GM18873 (cell line): ENCODE data around the gene LEP.
"Not testable (repeated sequence)": the region's sequence is repeated elsewhere in the genome, so short reads cannot be mapped to it uniquely, and the experiment has no call there.

Experiments
- ATAC-seq: cut with Tn5 transposase; IDR thresholded peaks from one replicate; pipeline ENCODE4 v1.9.1; 2021; ENCODE audit warnings: mild to moderate bottlenecking, moderate library complexity, moderate number of reproducible peaks; ENCODE audit not compliant: unreplicated experiment, low FRiP score

The LEP gene

GRCh38 chr7:128210590-128211570 lies 30.2 kb upstream of the LEP start:
- ATAC-seq, result no peak

GRCh38 chr7:128211626-128212025 lies 29.5 kb upstream of the LEP start:
- no peak for ATAC-seq

GRCh38 chr7:128214463-128214862 lies 26.6 kb upstream of the LEP start:
- no peak for ATAC-seq

- no peak for ATAC-seq
These were observed 25.8 kb upstream of the LEP start for GRCh38 chr7:128215281-128215680.

- ATAC-seq, result no peak
These were observed 25.3 kb upstream of the LEP start for GRCh38 chr7:128215739-128216138.

GRCh38 chr7:128217030-128217805 lies 23.9 kb upstream of the LEP start:
- no peak for ATAC-seq

- ATAC-seq, result no peak
These were observed 23.0 kb upstream of the LEP start for GRCh38 chr7:128217967-128218652.

GRCh38 chr7:128219636-128220035 lies 21.4 kb upstream of the LEP start:
- no peak for ATAC-seq

- no peak for ATAC-seq
These were observed 19.1 kb upstream of the LEP start for GRCh38 chr7:128221929-128222403.

GRCh38 chr7:128226132-128226980 lies 14.7 kb upstream of the LEP start:
- ATAC-seq, result no peak

GRCh38 chr7:128227271-128227670 lies 13.8 kb upstream of the LEP start:
- no peak for ATAC-seq

GRCh38 chr7:128231021-128231420 lies 10.1 kb upstream of the LEP start:
- ATAC-seq, result no peak

- no peak for ATAC-seq
These were observed 9.4 kb upstream of the LEP start for GRCh38 chr7:128231677-128232076.

- ATAC-seq, result no peak
These were observed 7.6 kb upstream of the LEP start for GRCh38 chr7:128233471-128233870.

- ATAC-seq, result no peak
These were observed 6.5 kb upstream of the LEP start for GRCh38 chr7:128234476-128235026.

GRCh38 chr7:128235471-128235870 lies 5.6 kb upstream of the LEP start:
- ATAC-seq, result no peak

- no peak for ATAC-seq
These were observed 4.0 kb upstream of the LEP start for GRCh38 chr7:128236924-128237586.

- not testable (repeated sequence) for ATAC-seq
These were observed 1.9 kb upstream of the LEP start for GRCh38 chr7:128239146-128239545.

GRCh38 chr7:128242661-128243060 lies 1.6 kb downstream of the LEP start:
- no peak for ATAC-seq
